Measurements from ENCODE around the gene TBCD.

The TBCD gene

GRCh38 chr17:82901856-82902255 is 150.0 kb downstream of the TBCD start:
- H3K27ac ChIP-seq (ENCODE audit: low read length) = no peak overlapping the region
- no peak for DNase-seq
- TF ChIP-seq CTCF (IDR thresholded peaks at IDR 0.05; ENCODE audit: low read length) (no peak), EZH2 (optimal IDR thresholded peaks at IDR 0.05; ENCODE audit: low read depth, low read length) (no peak), EZH2phosphoT487 (IDR thresholded peaks at IDR 0.05; ENCODE audit: low read length) (no peak)
- H4K20me1 ChIP-seq (ENCODE audit: insufficient read depth, low read length) = no peaks in the 10 kb centered on the region
- no peaks in the 10 kb centered on the region for H3K79me2 ChIP-seq (ENCODE audit: low read length)
- no peaks in the 10 kb centered on the region for H3K4me1 ChIP-seq (ENCODE audit: low read length)
- H3K27me3 ChIP-seq (replicated peaks; ENCODE audit: insufficient read depth, low read length) = no peaks in the 10 kb centered on the region
- H3K9me3 ChIP-seq (replicated peaks; ENCODE audit: insufficient read depth, low read length) = no peaks in the 10 kb centered on the region
- H3K36me3 ChIP-seq (replicated peaks; ENCODE audit: insufficient read depth, low read length) = no peaks in the 10 kb centered on the region
- no peak overlapping the region for H3K4me2 ChIP-seq (ENCODE audit: low read depth, low read length)
- H3K9me2 ChIP-seq (replicated peaks; ENCODE audit: insufficient read depth, low read length) = no peaks in the 10 kb centered on the region
- no peak overlapping the region for H3K4me3 ChIP-seq (ENCODE audit: low read length)
- no peaks in the 10 kb centered on the region for H3F3A ChIP-seq (ENCODE audit: insufficient read depth, low read length)
- H2AFZ ChIP-seq (ENCODE audit: low read length) = no peak overlapping the region
- no peak overlapping the region for H3K9ac ChIP-seq (ENCODE audit: low read length)

- Histone ChIP-seq H3K79me2 (ENCODE audit: low read length) (no peaks in the 10 kb centered on the region), H3K27me3 (replicated peaks; ENCODE audit: insufficient read depth, low read length) (no peaks in the 10 kb centered on the region), H3K36me3 (replicated peaks; ENCODE audit: insufficient read depth, low read length) (no peaks in the 10 kb centered on the region), H3K4me2 (ENCODE audit: low read depth, low read length) (no peak overlapping the region), H3K4me1 (ENCODE audit: low read length) (no peaks in the 10 kb centered on the region), H3K9me2 (replicated peaks; ENCODE audit: insufficient read depth, low read length) (no peaks in the 10 kb centered on the region), H3F3A (ENCODE audit: insufficient read depth, low read length) (no peaks in the 10 kb centered on the region), H3K9ac (ENCODE audit: low read length) (no peak overlapping the region), H2AFZ (ENCODE audit: low read length) (no peak overlapping the region), H3K27ac (ENCODE audit: low read length) (no peak overlapping the region), H4K20me1 (ENCODE audit: insufficient read depth, low read length) (no peaks in the 10 kb centered on the region), H3K4me3 (ENCODE audit: low read length) (no peak overlapping the region), H3K9me3 (replicated peaks; ENCODE audit: insufficient read depth, low read length) (no peaks in the 10 kb centered on the region)
- TF ChIP-seq EZH2 (optimal IDR thresholded peaks at IDR 0.05; ENCODE audit: low read depth, low read length) = no peak
- no peak for TF ChIP-seq EZH2phosphoT487 (IDR thresholded peaks at IDR 0.05; ENCODE audit: low read length)
- no peak for TF ChIP-seq CTCF (IDR thresholded peaks at IDR 0.05; ENCODE audit: low read length)
- no peak for DNase-seq
Observed at GRCh38 chr17:82902972-82903874, 151.4 kb downstream of the TBCD start.

- H3F3A ChIP-seq (ENCODE audit: insufficient read depth, low read length) = no peaks in the 10 kb centered on the region
Observed at GRCh38 chr17:82905130-82905529, 153.3 kb downstream of the TBCD start.

More at GRCh38 chr17:82905130-82905529, 153.3 kb downstream of the TBCD start:
- Histone ChIP-seq H3K27ac (ENCODE audit: low read length) (no peak overlapping the region), H3K9ac (ENCODE audit: low read length) (no peak overlapping the region), H3K79me2 (ENCODE audit: low read length) (no peaks in the 10 kb centered on the region), H3K9me2 (replicated peaks; ENCODE audit: insufficient read depth, low read length) (no peaks in the 10 kb centered on the region), H3K4me1 (ENCODE audit: low read length) (no peaks in the 10 kb centered on the region), H3K4me3 (ENCODE audit: low read length) (no peak overlapping the region), H2AFZ (ENCODE audit: low read length) (no peak overlapping the region), H3K27me3 (replicated peaks; ENCODE audit: insufficient read depth, low read length) (no peaks in the 10 kb centered on the region), H3K4me2 (ENCODE audit: low read depth, low read length) (no peak overlapping the region), H4K20me1 (ENCODE audit: insufficient read depth, low read length) (no peaks in the 10 kb centered on the region), H3K9me3 (replicated peaks; ENCODE audit: insufficient read depth, low read length) (no peaks in the 10 kb centered on the region), H3K36me3 (replicated peaks; ENCODE audit: insufficient read depth, low read length) (no peaks in the 10 kb centered on the region)
- no peak for DNase-seq
- TF ChIP-seq EZH2 (optimal IDR thresholded peaks at IDR 0.05; ENCODE audit: low read depth, low read length) = no peak
- TF ChIP-seq CTCF (IDR thresholded peaks at IDR 0.05; ENCODE audit: low read length) = no peak
